ENCODE results near the gene NFS1. TPM values are rescaled to one million over a fixed set of nuclear protein-coding genes. Genes with fewer than 3 reads are reported as not detected.

Gene NFS1
- total and polyA plus RNA-seq, 4 donors = 30.1 to 55.2 (median 46.1) TPM

DNA sequence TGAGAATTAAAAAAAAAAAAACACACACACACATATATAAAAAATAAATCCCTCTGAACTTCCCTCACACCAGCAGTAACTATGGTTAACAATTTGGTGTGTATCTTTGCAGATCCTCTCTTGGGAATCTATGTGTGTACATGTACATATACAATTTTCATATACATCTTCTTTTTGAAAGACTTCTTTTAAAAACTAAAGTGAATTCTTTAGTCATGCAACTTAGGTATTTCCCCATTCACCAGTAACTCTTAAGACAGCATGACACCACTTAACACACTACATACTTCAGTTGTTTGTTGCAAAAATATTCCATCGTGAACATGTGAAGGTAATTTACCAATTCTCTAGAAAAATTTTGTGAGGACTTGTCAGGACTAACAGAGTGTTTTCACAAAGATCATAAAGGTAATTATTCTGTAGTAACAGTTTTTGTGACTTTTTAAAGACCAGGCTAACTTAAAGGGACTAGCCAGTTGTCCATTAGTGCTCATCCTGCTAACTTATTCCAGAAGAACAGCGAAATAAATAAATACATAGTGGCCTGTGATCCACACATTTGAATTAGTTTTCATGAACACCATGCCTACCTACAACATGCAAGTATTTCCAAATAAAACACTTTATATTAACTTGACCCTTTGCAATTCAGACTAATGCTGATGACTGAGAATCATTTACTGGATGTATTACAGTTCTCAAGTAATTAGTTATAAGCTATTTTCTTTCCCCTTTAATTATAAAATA is 30.9 kb upstream of the NFS1 start:
- Histone ChIP-seq H3K4me3 (ENCODE audit: low read depth in 1 of 3, low read length in 3 of 3) (no peak overlapping the region), H3K9me3 (ENCODE audit: control insufficient read depth in 4 of 4, low read length in 3 of 4) (no peaks in the 10 kb centered on the region), H3K36me3 (ENCODE audit: control insufficient read depth in 4 of 4, insufficient read depth in 3 of 4, low read depth in 1 of 4, low read length in 3 of 4) (peaks cover 22 to 89% (median 85%) of the 10 kb centered on the region in 4 donors), H3K9ac (ENCODE audit: low read depth in 1 of 2, low read length in 2 of 2) (no peak overlapping the region), H3K4me1 (ENCODE audit: control insufficient read depth in 4 of 4, insufficient read depth in 4 of 4, low read length in 3 of 4) (peaks cover 1 to 34% (median 21%) of the 10 kb centered on the region in 4 donors), H3K27me3 (ENCODE audit: control insufficient read depth in 4 of 4, insufficient read depth in 4 of 4, low read length in 3 of 4) (no peaks in the 10 kb centered on the region), H3K27ac (ENCODE audit: low read depth in 1 of 2, low read length in 2 of 2) (no peak overlapping the region)
- no peak for DNase-seq (ENCODE audit: low spot score)
- TF ChIP-seq RXRA (IDR thresholded peaks at IDR 0.05) = no peak
- no peak for TF ChIP-seq NR2F2 (IDR thresholded peaks at IDR 0.05)
- no peak for TF ChIP-seq SP1 (IDR thresholded peaks at IDR 0.05)
- 85% methylated on average over 2 of the region's 2 CpGs for WGBS

DNA sequence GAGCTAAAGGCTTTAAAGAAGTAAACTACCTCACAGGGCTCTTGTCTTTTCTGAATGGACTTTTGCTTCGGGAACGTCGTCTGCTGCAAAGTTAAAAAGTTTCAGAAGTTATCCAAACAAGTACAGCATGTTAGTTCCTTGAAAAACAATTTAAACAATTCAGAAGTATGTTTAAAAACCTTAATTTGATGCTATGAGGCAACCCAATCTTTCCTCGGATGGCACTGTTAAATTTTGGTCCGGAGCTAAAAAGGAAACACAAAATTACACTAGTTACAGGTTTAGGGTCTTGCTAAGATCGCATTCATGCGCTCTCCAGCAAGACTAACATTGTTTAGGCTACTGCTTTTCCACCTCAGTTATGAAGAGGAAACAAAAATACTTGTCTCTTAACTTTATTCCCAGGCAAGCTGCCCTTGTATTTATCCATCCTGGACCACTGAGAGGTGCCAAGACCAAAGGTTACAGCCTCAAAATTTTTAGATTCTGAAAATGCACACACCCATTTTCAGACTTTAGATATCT is 30.2 kb upstream of the NFS1 start:
- Histone ChIP-seq H3K4me1 (ENCODE audit: control insufficient read depth in 4 of 4, insufficient read depth in 4 of 4, low read length in 3 of 4) (peaks cover 1 to 27% (median 14%) of the 10 kb centered on the region in 4 donors), H3K36me3 (ENCODE audit: control insufficient read depth in 4 of 4, insufficient read depth in 3 of 4, low read depth in 1 of 4, low read length in 3 of 4) (peaks cover 26 to 88% (median 86%) of the 10 kb centered on the region in 4 donors), H3K27ac (ENCODE audit: low read depth in 1 of 2, low read length in 2 of 2) (no peak overlapping the region), H3K27me3 (ENCODE audit: control insufficient read depth in 4 of 4, insufficient read depth in 4 of 4, low read length in 3 of 4) (no peaks in the 10 kb centered on the region), H3K9ac (ENCODE audit: low read depth in 1 of 2, low read length in 2 of 2) (no peak overlapping the region), H3K9me3 (ENCODE audit: control insufficient read depth in 4 of 4, low read length in 3 of 4) (no peaks in the 10 kb centered on the region), H3K4me3 (ENCODE audit: low read depth in 1 of 3, low read length in 3 of 3) (no peak overlapping the region)
- DNase-seq (ENCODE audit: low spot score) = no peak
- WGBS = 88% methylated on average over 7 of the region's 7 CpGs
- TF ChIP-seq, protein P1, sequence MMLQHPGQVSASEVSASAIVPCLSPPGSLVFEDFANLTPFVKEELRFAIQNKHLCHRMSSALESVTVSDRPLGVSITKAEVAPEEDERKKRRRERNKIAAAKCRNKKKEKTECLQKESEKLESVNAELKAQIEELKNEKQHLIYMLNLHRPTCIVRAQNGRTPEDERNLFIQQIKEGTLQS (IDR thresholded peaks at IDR 0.05) = no peak
- TF ChIP-seq GABPA (IDR thresholded peaks at IDR 0.05 in 1 of 2, conservative IDR thresholded peaks at IDR 0.05 in 1 of 2) (no peak), NR2F2 (IDR thresholded peaks at IDR 0.05) (no peak), EGR1 (IDR thresholded peaks at IDR 0.05; ENCODE audit: low read depth in 2 of 2) (no peak), FOXA1 (IDR thresholded peaks at IDR 0.05) (no peak), HNF4G (IDR thresholded peaks at IDR 0.05) (no peak)
- TF ChIP-seq, protein P2, sequence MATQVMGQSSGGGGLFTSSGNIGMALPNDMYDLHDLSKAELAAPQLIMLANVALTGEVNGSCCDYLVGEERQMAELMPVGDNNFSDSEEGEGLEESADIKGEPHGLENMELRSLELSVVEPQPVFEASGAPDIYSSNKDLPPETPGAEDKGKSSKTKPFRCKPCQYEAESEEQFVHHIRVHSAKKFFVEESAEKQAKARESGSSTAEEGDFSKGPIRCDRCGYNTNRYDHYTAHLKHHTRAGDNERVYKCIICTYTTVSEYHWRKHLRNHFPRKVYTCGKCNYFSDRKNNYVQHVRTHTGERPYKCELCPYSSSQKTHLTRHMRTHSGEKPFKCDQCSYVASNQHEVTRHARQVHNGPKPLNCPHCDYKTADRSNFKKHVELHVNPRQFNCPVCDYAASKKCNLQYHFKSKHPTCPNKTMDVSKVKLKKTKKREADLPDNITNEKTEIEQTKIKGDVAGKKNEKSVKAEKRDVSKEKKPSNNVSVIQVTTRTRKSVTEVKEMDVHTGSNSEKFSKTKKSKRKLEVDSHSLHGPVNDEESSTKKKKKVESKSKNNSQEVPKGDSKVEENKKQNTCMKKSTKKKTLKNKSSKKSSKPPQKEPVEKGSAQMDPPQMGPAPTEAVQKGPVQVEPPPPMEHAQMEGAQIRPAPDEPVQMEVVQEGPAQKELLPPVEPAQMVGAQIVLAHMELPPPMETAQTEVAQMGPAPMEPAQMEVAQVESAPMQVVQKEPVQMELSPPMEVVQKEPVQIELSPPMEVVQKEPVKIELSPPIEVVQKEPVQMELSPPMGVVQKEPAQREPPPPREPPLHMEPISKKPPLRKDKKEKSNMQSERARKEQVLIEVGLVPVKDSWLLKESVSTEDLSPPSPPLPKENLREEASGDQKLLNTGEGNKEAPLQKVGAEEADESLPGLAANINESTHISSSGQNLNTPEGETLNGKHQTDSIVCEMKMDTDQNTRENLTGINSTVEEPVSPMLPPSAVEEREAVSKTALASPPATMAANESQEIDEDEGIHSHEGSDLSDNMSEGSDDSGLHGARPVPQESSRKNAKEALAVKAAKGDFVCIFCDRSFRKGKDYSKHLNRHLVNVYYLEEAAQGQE (IDR thresholded peaks at IDR 0.05) = no peak
- TF ChIP-seq, protein P3, sequence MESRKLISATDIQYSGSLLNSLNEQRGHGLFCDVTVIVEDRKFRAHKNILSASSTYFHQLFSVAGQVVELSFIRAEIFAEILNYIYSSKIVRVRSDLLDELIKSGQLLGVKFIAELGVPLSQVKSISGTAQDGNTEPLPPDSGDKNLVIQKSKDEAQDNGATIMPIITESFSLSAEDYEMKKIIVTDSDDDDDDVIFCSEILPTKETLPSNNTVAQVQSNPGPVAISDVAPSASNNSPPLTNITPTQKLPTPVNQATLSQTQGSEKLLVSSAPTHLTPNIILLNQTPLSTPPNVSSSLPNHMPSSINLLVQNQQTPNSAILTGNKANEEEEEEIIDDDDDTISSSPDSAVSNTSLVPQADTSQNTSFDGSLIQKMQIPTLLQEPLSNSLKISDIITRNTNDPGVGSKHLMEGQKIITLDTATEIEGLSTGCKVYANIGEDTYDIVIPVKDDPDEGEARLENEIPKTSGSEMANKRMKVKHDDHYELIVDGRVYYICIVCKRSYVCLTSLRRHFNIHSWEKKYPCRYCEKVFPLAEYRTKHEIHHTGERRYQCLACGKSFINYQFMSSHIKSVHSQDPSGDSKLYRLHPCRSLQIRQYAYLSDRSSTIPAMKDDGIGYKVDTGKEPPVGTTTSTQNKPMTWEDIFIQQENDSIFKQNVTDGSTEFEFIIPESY (IDR thresholded peaks at IDR 0.05) = no peak
- TF ChIP-seq, protein P4, sequence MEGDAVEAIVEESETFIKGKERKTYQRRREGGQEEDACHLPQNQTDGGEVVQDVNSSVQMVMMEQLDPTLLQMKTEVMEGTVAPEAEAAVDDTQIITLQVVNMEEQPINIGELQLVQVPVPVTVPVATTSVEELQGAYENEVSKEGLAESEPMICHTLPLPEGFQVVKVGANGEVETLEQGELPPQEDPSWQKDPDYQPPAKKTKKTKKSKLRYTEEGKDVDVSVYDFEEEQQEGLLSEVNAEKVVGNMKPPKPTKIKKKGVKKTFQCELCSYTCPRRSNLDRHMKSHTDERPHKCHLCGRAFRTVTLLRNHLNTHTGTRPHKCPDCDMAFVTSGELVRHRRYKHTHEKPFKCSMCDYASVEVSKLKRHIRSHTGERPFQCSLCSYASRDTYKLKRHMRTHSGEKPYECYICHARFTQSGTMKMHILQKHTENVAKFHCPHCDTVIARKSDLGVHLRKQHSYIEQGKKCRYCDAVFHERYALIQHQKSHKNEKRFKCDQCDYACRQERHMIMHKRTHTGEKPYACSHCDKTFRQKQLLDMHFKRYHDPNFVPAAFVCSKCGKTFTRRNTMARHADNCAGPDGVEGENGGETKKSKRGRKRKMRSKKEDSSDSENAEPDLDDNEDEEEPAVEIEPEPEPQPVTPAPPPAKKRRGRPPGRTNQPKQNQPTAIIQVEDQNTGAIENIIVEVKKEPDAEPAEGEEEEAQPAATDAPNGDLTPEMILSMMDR (IDR thresholded peaks at IDR 0.05; ENCODE audit: low read depth, low read length, missing input control) = no peak

All from liver (tissue), 9 donors.